HepG2 (cell line): Measurements from ENCODE around the gene HMGN1. TPM values are rescaled to one million over a fixed set of nuclear protein-coding genes. Genes with fewer than 3 reads are reported as not detected.

Experiments
- CBX1 ChIP-seq: IDR thresholded peaks from one replicate; pipeline ENCODE4 v1.6.1; 2016; ENCODE audit warnings: antibody characterized with exemption, low read depth
- CENPT ChIP-seq: sonication (generic); formaldehyde crosslinking; IDR thresholded peaks from 2 replicates; pipeline ENCODE4 v1.8.0; 2022; ENCODE audit warnings: low read depth, mild to moderate bottlenecking, moderate library complexity, missing genetic modification reagents
- KLF9 ChIP-seq: IDR thresholded peaks from 2 replicates; pipeline ENCODE4 v1.6.1; 2016; ENCODE audit warnings: low read depth
- MIER3 ChIP-seq: IDR thresholded peaks from 2 replicates; pipeline ENCODE4 v1.6.1; 2016; ENCODE audit warnings: missing compliant biosample characterization, borderline replicate concordance
- NFKB2 ChIP-seq: sonication (generic); formaldehyde crosslinking; IDR thresholded peaks from 2 replicates; pipeline ENCODE4 v1.4.0; 2020; ENCODE audit warnings: missing genetic modification reagents, borderline replicate concordance
- NPAS2 ChIP-seq: sonication (generic); formaldehyde crosslinking; IDR thresholded peaks from 2 replicates; pipeline ENCODE4 v1.8.0; 2022; ENCODE audit warnings: mild to moderate bottlenecking, missing genetic modification reagents, borderline replicate concordance
- SMAD9 ChIP-seq: sonication (generic); formaldehyde crosslinking; IDR thresholded peaks from 2 replicates; pipeline ENCODE4 v1.5.1; 2020; ENCODE audit warnings: mild to moderate bottlenecking, missing genetic modification reagents
- SOX6 ChIP-seq, 2 experiments: fragments of 450-650 bp in 1 of 2; sonication (generic) in 1 of 2; formaldehyde crosslinking in 1 of 2; IDR thresholded peaks; 2 replicates each; pipeline versions ENCODE4 v1.4.0 to v1.6.1; 2017 to 2020; ENCODE audit warnings: antibody characterized with exemption in 1 of 2, mild to moderate bottlenecking in 1 of 2, missing genetic modification reagents in 1 of 2
- SP5 ChIP-seq: IDR thresholded peaks from 2 replicates; pipeline ENCODE4 v1.6.1; 2016; ENCODE audit warnings: low read depth, borderline replicate concordance
- TARDBP ChIP-seq: sonication (generic); formaldehyde crosslinking; IDR thresholded peaks from 2 replicates; pipeline ENCODE4 v1.8.0; 2022; ENCODE audit warnings: mild to moderate bottlenecking, missing genetic modification reagents
- TEAD3 ChIP-seq: optimal IDR thresholded peaks from 2 replicates; pipeline ENCODE3; 2016; ENCODE audit warnings: borderline replicate concordance
- XRCC5 ChIP-seq: fragments of 200-400 bp; formaldehyde crosslinking; optimal IDR thresholded peaks from 2 replicates; pipeline ENCODE3; 2017; ENCODE audit warnings: mild to moderate bottlenecking, low read length
- ZNF121 ChIP-seq: sonication (generic); formaldehyde crosslinking; IDR thresholded peaks from 2 replicates; pipeline ENCODE4 v1.5.0; 2020; ENCODE audit warnings: mild to moderate bottlenecking, missing genetic modification reagents
- ZNF382 ChIP-seq: sonication (generic); formaldehyde crosslinking; IDR thresholded peaks from 2 replicates; pipeline ENCODE4 v1.5.0; 2020; ENCODE audit warnings: missing genetic modification reagents, mild to moderate bottlenecking, borderline replicate concordance
- ZNF547 ChIP-seq: sonication (generic); formaldehyde crosslinking; IDR thresholded peaks from 2 replicates; pipeline ENCODE4 v1.5.1; 2020; ENCODE audit warnings: mild to moderate bottlenecking, missing genetic modification reagents
- ZNF777 ChIP-seq: sonication (generic); formaldehyde crosslinking; IDR thresholded peaks from 2 replicates; pipeline ENCODE4 v1.4.0; 2020; ENCODE audit warnings: missing genetic modification reagents
- polyA plus RNA-seq, 8 experiments: library from polyadenylated mRNA; depleted of rRNA in 3 of 8; stranded (reverse) in 7 of 8; unstranded in 1 of 8; fragments of >200 nt; fragmentation: Illumina TruSeq in 4 of 8; extraction: Trizol in 4 of 8; gene quantifications; 2 replicates each; pipeline versions ENCODE4 v1.2.1 to v1.2.3, GENCODE V29; 2011 to 2016; ENCODE audit warnings: low read depth in 4 of 8, missing spikeins in 1 of 8, mixed read lengths in 1 of 8; ENCODE audit not compliant: insufficient read depth in 1 of 8
- total RNA-seq, 5 experiments: library from RNA; depleted of rRNA; stranded (reverse); fragments of >200 nt; fragmentation: Illumina TruSeq; extraction: Trizol; gene quantifications; 2 replicates each; pipeline ENCODE4 v1.2.3, GENCODE V29; 2016; ENCODE audit warnings: low read depth in 1 of 5
- TF ChIP-seq, protein P1 (sequence below): sonication (generic); formaldehyde crosslinking; IDR thresholded peaks from 2 replicates; pipeline ENCODE4 v1.4.0; 2020; ENCODE audit warnings: missing genetic modification reagents, low read depth, mild to moderate bottlenecking, borderline replicate concordance
- TF ChIP-seq, protein P2 (sequence below): sonication (generic); formaldehyde crosslinking; IDR thresholded peaks from 2 replicates; pipeline ENCODE4 v1.4.0; 2020; ENCODE audit warnings: missing genetic modification reagents

Gene HMGN1
- total and polyA plus RNA-seq, 2 of the 13 experiments (the other 11 are each of a cell fraction or from before 2014, with no cell fraction given) = 104 to 286 TPM

DNA sequence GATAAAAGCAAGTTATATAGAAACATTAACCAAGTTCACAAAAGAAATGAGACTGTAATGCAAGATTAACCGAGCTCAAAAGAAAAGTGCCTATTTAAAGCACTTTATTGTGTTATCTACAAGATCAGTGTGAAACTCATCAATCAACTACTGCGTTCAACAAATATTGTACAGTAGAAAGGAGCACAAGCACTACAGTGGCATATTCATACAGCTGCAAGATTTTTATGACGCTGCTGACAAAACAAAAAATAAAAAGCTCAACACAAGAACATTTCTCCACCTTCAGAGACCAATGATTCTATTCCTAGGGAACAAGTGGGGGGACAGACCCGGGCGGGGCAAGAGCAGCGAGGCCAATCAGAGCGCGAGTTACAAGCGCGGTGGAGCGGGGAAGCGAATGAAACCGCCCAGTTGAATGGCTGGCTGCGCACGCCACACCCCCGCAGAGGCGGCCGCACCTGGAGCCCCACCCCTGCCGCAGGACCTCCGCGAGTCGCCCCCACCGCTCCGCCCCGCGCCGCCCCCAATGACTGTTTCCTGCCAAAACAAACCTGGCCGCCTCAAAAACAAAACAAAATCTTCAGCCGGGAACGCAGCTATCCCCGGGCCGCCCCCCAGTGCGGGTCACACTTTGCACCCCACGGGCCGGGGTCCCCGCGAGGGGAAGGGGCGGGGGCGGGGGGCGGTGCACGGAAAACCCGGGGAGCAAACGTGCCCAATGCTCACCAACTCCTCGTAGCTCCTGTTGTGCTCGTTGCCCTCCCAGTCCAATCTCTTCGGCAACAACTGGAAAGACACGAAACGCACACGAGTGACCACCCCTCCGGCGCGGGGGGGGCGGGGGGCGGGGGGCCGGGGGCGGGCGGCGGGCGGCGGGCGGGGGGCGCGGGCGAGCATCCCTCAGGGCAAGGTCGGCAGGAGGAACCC, 36.5 kb downstream of the HMGN1 start (continued):
- no peak for TF ChIP-seq ZNF121
- TF ChIP-seq TARDBP = no peak
- no peak for TF ChIP-seq CENPT (CRISPR knock-in tag)
- TF ChIP-seq SOX6 (IDR thresholded peaks at IDR 0.05) = no peak
- TF ChIP-seq SOX6 (CRISPR knock-in tag; IDR thresholded peaks at IDR 0.05) = 0 out of 2 replicates have a peak, but pooled peaks have one; percentile 18
- no peak for TF ChIP-seq ZNF777 (CRISPR knock-in tag)
- TF ChIP-seq TEAD3 (CRISPR knock-in tag) = no peak
- TF ChIP-seq SP5 = peak; percentile 50
- no peak for TF ChIP-seq ZNF382 (CRISPR knock-in tag)
- no peak for TF ChIP-seq NPAS2
- no peak for TF ChIP-seq NFKB2
- TF ChIP-seq KLF9 (CRISPR knock-in tag) = no peak
- TF ChIP-seq, protein P1, sequence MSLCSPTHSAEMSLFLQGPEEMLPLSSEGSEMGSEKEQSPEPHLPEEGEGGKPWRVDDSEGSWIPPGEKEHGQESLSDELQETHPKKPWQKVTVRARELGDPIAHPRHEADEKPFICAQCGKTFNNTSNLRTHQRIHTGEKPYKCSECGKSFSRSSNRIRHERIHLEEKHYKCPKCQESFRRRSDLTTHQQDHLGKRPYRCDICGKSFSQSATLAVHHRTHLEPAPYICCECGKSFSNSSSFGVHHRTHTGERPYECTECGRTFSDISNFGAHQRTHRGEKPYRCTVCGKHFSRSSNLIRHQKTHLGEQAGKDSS (CRISPR knock-in tag) = no peak
- TF ChIP-seq, protein P2, sequence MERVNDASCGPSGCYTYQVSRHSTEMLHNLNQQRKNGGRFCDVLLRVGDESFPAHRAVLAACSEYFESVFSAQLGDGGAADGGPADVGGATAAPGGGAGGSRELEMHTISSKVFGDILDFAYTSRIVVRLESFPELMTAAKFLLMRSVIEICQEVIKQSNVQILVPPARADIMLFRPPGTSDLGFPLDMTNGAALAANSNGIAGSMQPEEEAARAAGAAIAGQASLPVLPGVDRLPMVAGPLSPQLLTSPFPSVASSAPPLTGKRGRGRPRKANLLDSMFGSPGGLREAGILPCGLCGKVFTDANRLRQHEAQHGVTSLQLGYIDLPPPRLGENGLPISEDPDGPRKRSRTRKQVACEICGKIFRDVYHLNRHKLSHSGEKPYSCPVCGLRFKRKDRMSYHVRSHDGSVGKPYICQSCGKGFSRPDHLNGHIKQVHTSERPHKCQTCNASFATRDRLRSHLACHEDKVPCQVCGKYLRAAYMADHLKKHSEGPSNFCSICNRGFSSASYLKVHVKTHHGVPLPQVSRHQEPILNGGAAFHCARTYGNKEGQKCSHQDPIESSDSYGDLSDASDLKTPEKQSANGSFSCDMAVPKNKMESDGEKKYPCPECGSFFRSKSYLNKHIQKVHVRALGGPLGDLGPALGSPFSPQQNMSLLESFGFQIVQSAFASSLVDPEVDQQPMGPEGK (CRISPR knock-in tag) = peak; percentile 92
- TF ChIP-seq MIER3 = no peak
- TF ChIP-seq ZNF547 = no peak
- TF ChIP-seq CBX1 = no peak
- TF ChIP-seq XRCC5 = peak; percentile 53
- no peak for TF ChIP-seq SMAD9 (CRISPR knock-in tag)
